Gastroesophageal sphincter (tissue), 2 donors: ENCODE measurements around the gene ICAM3.

Experiments used
- POLR2A ChIP-seq, 2 donors: fragments of 450-650 bp; IDR thresholded peaks; one replicate each; pipeline ENCODE4 v1.6.1; 2017; ENCODE audit warnings: antibody characterized with exemption in 2 of 2, mild to moderate bottlenecking in 2 of 2, moderate library complexity in 1 of 2
- POLR2AphosphoS5 ChIP-seq: sonication (generic); formaldehyde crosslinking; IDR thresholded peaks from one replicate; pipeline ENCODE4 v1.6.1; 2017; ENCODE audit warnings: antibody characterized with exemption

GRCh38 chr19:10321417-10321797 is 18.0 kb downstream of the ICAM3 start:
- TF ChIP-seq POLR2A (IDR thresholded peaks at IDR 0.05): no peak
- TF ChIP-seq POLR2AphosphoS5: no peak
